ENCODE data around the gene IGFBP6. TPM values are rescaled to one million over a fixed set of nuclear protein-coding genes. Genes with fewer than 3 reads are reported as not detected.
"Not testable (repeated sequence)": the region's sequence is repeated elsewhere in the genome, so short reads cannot be mapped to it uniquely, and the experiment has no call there.

IGFBP6 gene
- total RNA-seq, 1 experiment from 2014 or later = 231 TPM

- DNase-seq (ENCODE audit: low read depth) = not testable (repeated sequence)
These were observed 1.9 kb upstream of the IGFBP6 start for GRCh38 chr12:53095596-53095895.

GRCh38 chr12:53096089-53096741 is 1.3 kb upstream of the IGFBP6 start:
- peak; percentile 39 for DNase-seq (ENCODE audit: low read depth)

GRCh38 chr12:53096759-53097158 is 708 bp upstream of the IGFBP6 start:
- DNase-seq (ENCODE audit: low read depth) = no peak

GRCh38 chr12:53097207-53097563 is 282 bp upstream of the IGFBP6 start:
- DNase-seq (ENCODE audit: low read depth) = peak; percentile 36

GRCh38 chr12:53098354-53098981 is 1.0 kb downstream of the IGFBP6 start:
- peak; percentile 84 for DNase-seq (ENCODE audit: low read depth)

GRCh38 chr12:53099071-53099882 is 1.8 kb downstream of the IGFBP6 start:
- DNase-seq (ENCODE audit: low read depth) = peak; percentile 97

GRCh38 chr12:53100466-53101151 is 3.1 kb downstream of the IGFBP6 start:
- DNase-seq (ENCODE audit: low read depth) = no peak

GRCh38 chr12:53101266-53101665 is 3.8 kb downstream of the IGFBP6 start:
- no peak for DNase-seq (ENCODE audit: low read depth)

- DNase-seq (ENCODE audit: low read depth) = no peak
These were observed 4.7 kb downstream of the IGFBP6 start for GRCh38 chr12:53101931-53102781.

GRCh38 chr12:53102883-53103807 is 5.7 kb downstream of the IGFBP6 start, which contains the start of gene SOAT2:
SOAT2 (plus strand) TSS chr12:53103486; CDS start chr12:53103578, 92 bp downstream.
- no peak for DNase-seq (ENCODE audit: low read depth)

GRCh38 chr12:53103860-53104305 is 6.4 kb downstream of the IGFBP6 start:
- peak; percentile 20 for DNase-seq (ENCODE audit: low read depth)

- no peak for DNase-seq (ENCODE audit: low read depth)
These were observed 7.8 kb downstream of the IGFBP6 start for GRCh38 chr12:53105256-53105655.

GRCh38 chr12:53105712-53106439 is 8.4 kb downstream of the IGFBP6 start:
- DNase-seq (ENCODE audit: low read depth) = no peak

- DNase-seq (ENCODE audit: low read depth) = no peak
These were observed 9.7 kb downstream of the IGFBP6 start for GRCh38 chr12:53107122-53107521.

GRCh38 chr12:53112431-53112830 is 15.0 kb downstream of the IGFBP6 start:
- not testable (repeated sequence) for DNase-seq (ENCODE audit: low read depth)

GRCh38 chr12:53113136-53113705 is 15.8 kb downstream of the IGFBP6 start:
- DNase-seq (ENCODE audit: low read depth) = no peak

- DNase-seq (ENCODE audit: low read depth) = no peak
These were observed 16.5 kb downstream of the IGFBP6 start for GRCh38 chr12:53113951-53114350.

GRCh38 chr12:53115112-53115890 is 17.8 kb downstream of the IGFBP6 start:
- DNase-seq (ENCODE audit: low read depth) = no peak
